ENCODE results near the gene DNAJA3.

DNAJA3 gene

GRCh38 chr16:4433914-4434787 lies 8.5 kb downstream of the DNAJA3 start:
- TF ChIP-seq CTCF (IDR thresholded peaks at IDR 0.05) (no peak), ZFX (IDR thresholded peaks at IDR 0.05; ENCODE audit: borderline replicate concordance) (no peak)
- H3K27ac ChIP-seq, result no peak overlapping the region

DNA sequence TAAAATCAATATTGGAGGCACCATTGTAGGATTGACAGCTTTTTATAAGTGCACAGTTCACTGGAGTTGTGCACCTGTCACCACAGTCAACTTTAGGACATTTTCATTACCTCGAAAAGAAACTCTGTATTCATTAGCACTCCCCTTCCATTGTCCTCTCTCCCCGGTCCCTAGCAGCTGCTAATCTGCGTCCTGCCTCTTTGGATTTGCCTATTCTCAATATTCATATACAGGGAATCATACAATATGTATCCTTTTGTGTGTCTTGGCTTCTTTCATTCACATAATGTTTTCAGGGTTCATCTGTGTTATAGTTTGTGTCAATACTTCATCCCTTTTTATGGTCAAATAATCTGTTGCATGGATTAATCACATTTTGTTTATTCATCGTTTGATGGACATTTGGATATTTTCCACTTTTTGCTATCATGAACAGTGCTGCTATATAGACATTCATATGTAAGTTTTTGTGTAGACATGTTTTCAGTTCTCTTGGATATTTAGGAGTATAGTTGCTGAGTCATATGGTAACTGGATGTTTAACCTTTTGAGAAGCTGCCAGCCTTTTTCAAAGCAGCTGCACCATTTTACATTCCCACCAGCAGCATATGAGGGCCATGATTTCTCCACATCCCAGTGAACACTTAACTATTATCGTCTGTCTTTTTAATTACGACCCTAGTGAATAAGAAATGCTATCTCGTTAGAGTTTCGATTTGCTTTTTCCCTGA lies 9.8 kb downstream of the DNAJA3 start:
- H3K27ac ChIP-seq, result no peak overlapping the region
- no peak for TF ChIP-seq CTCF (IDR thresholded peaks at IDR 0.05)
- no peak for TF ChIP-seq ZFX (IDR thresholded peaks at IDR 0.05; ENCODE audit: borderline replicate concordance)

DNA sequence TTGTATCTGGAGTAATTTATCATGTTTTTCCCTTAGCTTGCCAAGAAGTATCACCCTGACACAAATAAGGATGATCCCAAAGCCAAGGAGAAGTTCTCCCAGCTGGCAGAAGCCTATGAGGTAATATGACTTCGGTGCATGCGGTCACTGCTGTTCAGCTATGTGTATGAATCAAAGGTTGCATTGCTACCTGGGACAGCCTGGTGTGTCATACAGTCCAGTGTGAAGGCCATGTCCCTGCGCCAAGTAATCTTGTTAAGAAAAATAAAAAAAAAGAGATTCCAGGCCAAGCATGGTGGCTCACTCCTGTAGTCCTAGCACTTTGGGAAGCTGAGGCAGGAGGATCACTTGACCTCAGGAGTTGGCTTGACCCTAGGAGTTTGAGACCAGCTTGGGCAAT lies 11.7 kb downstream of the DNAJA3 start:
- no peak overlapping the region for H3K27ac ChIP-seq
- TF ChIP-seq CTCF (IDR thresholded peaks at IDR 0.05) (no peak), ZFX (IDR thresholded peaks at IDR 0.05; ENCODE audit: borderline replicate concordance) (no peak)

DNA sequence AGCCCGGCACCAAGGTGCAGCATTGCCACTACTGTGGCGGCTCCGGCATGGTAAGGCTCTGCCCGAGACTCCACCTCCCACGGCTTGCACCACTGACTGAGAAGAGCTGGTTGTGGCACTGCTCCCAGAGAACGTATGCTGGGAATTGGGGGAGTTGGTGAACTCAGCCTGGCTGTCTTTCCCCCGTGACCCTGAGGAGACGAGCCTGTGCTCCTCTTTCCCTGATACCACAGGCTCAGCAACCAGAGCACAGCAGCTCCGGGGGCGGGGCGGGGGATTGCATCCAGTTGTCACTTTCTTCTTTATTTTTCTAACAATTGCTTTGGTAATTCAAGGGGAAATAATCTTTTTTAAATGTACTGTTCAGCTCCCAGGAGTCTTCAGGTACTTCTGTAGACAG lies 16.7 kb downstream of the DNAJA3 start:
- TF ChIP-seq CTCF (IDR thresholded peaks at IDR 0.05) (no peak), ZFX (IDR thresholded peaks at IDR 0.05; ENCODE audit: borderline replicate concordance) (no peak)
- H3K27ac ChIP-seq, result no peak overlapping the region

DNA sequence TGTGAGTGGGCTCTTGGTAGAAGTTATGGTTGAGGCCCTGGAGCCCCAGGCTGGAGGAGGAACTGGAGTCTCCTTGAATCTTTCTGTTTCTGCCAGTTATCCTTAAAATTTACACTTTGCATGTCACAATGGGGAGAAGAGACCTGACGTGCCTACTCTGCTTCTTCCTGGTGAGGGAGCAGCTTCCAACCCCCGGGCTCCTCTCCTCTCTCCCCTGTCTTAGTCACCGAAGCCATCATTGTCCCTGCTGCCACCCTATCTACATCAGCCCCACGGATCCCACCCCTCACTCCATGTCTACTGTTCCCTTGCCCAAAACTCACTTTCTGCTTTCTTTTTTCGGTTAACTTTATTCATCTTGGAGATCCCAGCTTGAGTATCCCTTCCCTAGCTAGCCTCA lies 17.6 kb downstream of the DNAJA3 start:
- no peak for TF ChIP-seq CTCF (IDR thresholded peaks at IDR 0.05)
- no peak for TF ChIP-seq ZFX (IDR thresholded peaks at IDR 0.05; ENCODE audit: borderline replicate concordance)
- no peak overlapping the region for H3K27ac ChIP-seq

DNA sequence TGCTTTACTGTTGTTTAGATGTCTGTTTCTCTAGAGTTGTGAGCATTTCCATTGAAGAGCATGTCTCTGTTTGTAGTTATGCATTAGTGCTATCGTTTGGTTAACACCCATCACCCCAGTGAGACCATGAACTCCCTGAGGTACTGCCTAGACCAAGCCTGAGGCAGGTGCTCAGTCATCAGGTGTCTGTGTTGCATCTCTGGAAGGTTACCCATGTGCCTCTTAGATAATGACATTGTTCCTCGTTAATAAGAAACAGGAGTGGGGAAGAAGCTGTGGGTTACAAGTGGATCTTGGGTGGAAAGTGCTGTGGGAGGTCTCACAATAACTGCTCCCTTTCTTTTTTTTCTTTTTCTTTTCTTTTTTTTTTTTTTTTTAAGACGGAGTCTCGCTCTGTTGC lies 18.3 kb downstream of the DNAJA3 start:
- TF ChIP-seq ZFX (IDR thresholded peaks at IDR 0.05; ENCODE audit: borderline replicate concordance) (no peak), CTCF (IDR thresholded peaks at IDR 0.05) (no peak)

DNA sequence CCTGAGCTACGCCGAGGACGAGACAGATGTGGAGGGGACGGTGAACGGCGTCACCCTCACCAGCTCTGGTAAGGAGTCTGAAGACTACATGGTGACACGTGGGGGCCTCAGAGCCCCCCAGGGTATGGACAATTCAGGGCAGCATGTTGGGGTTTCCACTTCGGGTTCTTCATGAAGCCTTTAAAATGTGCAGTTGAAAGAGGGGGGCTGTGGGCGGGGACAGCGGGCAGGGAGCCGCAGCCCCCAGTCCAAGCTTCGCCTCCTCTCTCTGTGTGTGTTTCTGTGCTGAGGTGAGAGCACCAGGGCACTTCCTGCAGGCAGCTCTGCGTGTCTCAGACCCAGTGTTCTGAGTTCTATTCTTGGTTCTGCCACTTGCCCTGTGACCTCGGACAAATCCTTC lies 24.8 kb downstream of the DNAJA3 start:
- H3K27ac ChIP-seq, result no peak overlapping the region
- no peak for TF ChIP-seq ZFX (IDR thresholded peaks at IDR 0.05; ENCODE audit: borderline replicate concordance)
- TF ChIP-seq CTCF (IDR thresholded peaks at IDR 0.05), result no peak

More for the DNA sequence above, 18.3 kb downstream of the DNAJA3 start:
- no peak overlapping the region for H3K27ac ChIP-seq
